H1 (cell line): ENCODE measurements around the gene ANKRD60. TPM values are rescaled to one million over a fixed set of nuclear protein-coding genes. Genes with fewer than 3 reads are reported as not detected.
A peak's percentile ranks its signal among the peaks of the same experiment; 100 is the strongest.

ENCODE experiments used
- CHD1 ChIP-seq: IDR thresholded peaks from 2 replicates; pipeline ENCODE4 v1.6.1; 2012; ENCODE audit warnings: low read depth, low read length, improper control_type of control experiment
- EP300 ChIP-seq, 2 experiments: IDR thresholded peaks; 1 replicate in 1 of 2; 2 replicates in 1 of 2; pipeline ENCODE4 v1.6.1; 2011 to 2012; ENCODE audit warnings: low read depth in 2 of 2, low read length in 2 of 2, mild to moderate bottlenecking in 2 of 2, borderline replicate concordance in 1 of 2, inconsistent platforms in 1 of 2, moderate library complexity in 1 of 2
- EZH2 ChIP-seq: fragments of 200-600 bp; sonication (generic); IDR thresholded peaks from 2 replicates; pipeline ENCODE4 v1.7.1; 2012; ENCODE audit warnings: low read depth, mild to moderate bottlenecking, moderate library complexity, low read length, inconsistent platforms; ENCODE audit not compliant: severe bottlenecking
- FOSL1 ChIP-seq: IDR thresholded peaks from 2 replicates; pipeline ENCODE4 v1.6.1; 2011; ENCODE audit warnings: mild to moderate bottlenecking, low read depth, low read length, moderate library complexity; ENCODE audit not compliant: insufficient read depth
- GTF2F1 ChIP-seq: IDR thresholded peaks from 2 replicates; pipeline ENCODE4 v1.6.1; 2012; ENCODE audit warnings: low read depth, low read length, improper control_type of control experiment, borderline replicate concordance
- JUN ChIP-seq: IDR thresholded peaks from 2 replicates; pipeline ENCODE4 v1.6.1; 2011; ENCODE audit warnings: low read depth, mild to moderate bottlenecking, improper control_type of control experiment, low read length
- KDM1A ChIP-seq: fragments of 200-600, 300-600 bp; sonication (generic); IDR thresholded peaks from 2 replicates; pipeline ENCODE4 v1.7.1; 2016; ENCODE audit warnings: mild to moderate bottlenecking, low read length, borderline replicate concordance
- KDM5A ChIP-seq: fragments of 200-600 bp; IDR thresholded peaks from 2 replicates; pipeline ENCODE4 v1.7.1; 2012; ENCODE audit warnings: mild to moderate bottlenecking, low read length, inconsistent platforms, mixed read lengths
- MAFK ChIP-seq: IDR thresholded peaks from 2 replicates; pipeline ENCODE4 v1.6.1; 2012; ENCODE audit warnings: low read depth, mild to moderate bottlenecking, improper control_type of control experiment, low read length
- NANOG ChIP-seq: IDR thresholded peaks from 2 replicates; pipeline ENCODE4 v1.6.1; 2011; ENCODE audit warnings: low read length, low read depth, mild to moderate bottlenecking, inconsistent platforms; ENCODE audit not compliant: insufficient read depth, poor library complexity, severe bottlenecking
- POLR2A ChIP-seq, 2 experiments: IDR thresholded peaks; 1 replicate in 1 of 2; 2 replicates in 1 of 2; pipeline ENCODE4 v1.6.1; 2011; ENCODE audit warnings: low read depth in 2 of 2, low read length in 2 of 2, mild to moderate bottlenecking in 2 of 2; ENCODE audit errors: control extremely low read depth in 1 of 2
- SAP30 ChIP-seq: fragments of 300-600 bp; sonication (generic); IDR thresholded peaks from 2 replicates; pipeline ENCODE4 v1.7.1; 2012; ENCODE audit warnings: low read length, moderate library complexity, mild to moderate bottlenecking, inconsistent platforms; ENCODE audit not compliant: insufficient read depth, insufficient replicate concordance
- SIN3A ChIP-seq, 2 experiments: IDR thresholded peaks in 1 of 2; conservative IDR thresholded peaks in 1 of 2; 2 replicates each; pipeline ENCODE4 v1.6.1; 2011 to 2012; ENCODE audit warnings: low read length in 2 of 2, improper control_type of control experiment in 1 of 2, low read depth in 1 of 2, mild to moderate bottlenecking in 1 of 2
- SIX5 ChIP-seq: IDR thresholded peaks from 2 replicates; pipeline ENCODE4 v1.6.1; 2011; ENCODE audit warnings: mild to moderate bottlenecking, low read depth, low read length
- SP1 ChIP-seq: IDR thresholded peaks from 2 replicates; pipeline ENCODE4 v1.6.1; 2011; ENCODE audit warnings: low read depth, low read length
- SP2 ChIP-seq: IDR thresholded peaks from 2 replicates; pipeline ENCODE4 v1.6.1; 2012; ENCODE audit warnings: mild to moderate bottlenecking, low read length, inconsistent platforms
- SUZ12 ChIP-seq: fragments of 200-600 bp; sonication (generic); IDR thresholded peaks from 2 replicates; pipeline ENCODE4 v1.6.1; 2012; ENCODE audit warnings: mild to moderate bottlenecking, inconsistent platforms, low read length, moderate library complexity, mixed read lengths
- TBP ChIP-seq: IDR thresholded peaks from 2 replicates; pipeline ENCODE4 v1.6.1; 2011; ENCODE audit warnings: low read depth, low read length, improper control_type of control experiment
- TEAD4 ChIP-seq: IDR thresholded peaks from 2 replicates; pipeline ENCODE4 v1.6.1; 2012; ENCODE audit warnings: low read depth, low read length, inconsistent platforms, mixed read lengths
- USF2 ChIP-seq: IDR thresholded peaks from 2 replicates; pipeline ENCODE4 v1.6.1; 2011; ENCODE audit warnings: low read length, improper control_type of control experiment
- polyA plus RNA-seq, 7 experiments: library from polyadenylated mRNA; depleted of rRNA in 3 of 7; stranded (reverse) in 5 of 7; unstranded in 2 of 7; fragments of >200 nt in 5 of 7; fragments of 200-250 nt in 2 of 7; gene quantifications; 1 replicate in 5 of 7; 2 replicates in 1 of 7; 4 replicates in 1 of 7; pipeline versions ENCODE4 v1.2.1 to v1.2.3, GENCODE V29; 2011 to 2013; ENCODE audit warnings: missing spikeins in 2 of 7, mixed read lengths in 2 of 7
- total RNA-seq: library from RNA; stranded (reverse); fragmentation: NEBNext Ultra II Directional; extraction: Animal tissue kit (Norgen Biotek cat#: 25700); gene quantifications from 2 replicates; pipeline ENCODE4 v1.2.1, GENCODE V29; 2021
- TF ChIP-seq, protein P1 (sequence below): IDR thresholded peaks from 2 replicates; pipeline ENCODE4 v1.6.1; 2012; ENCODE audit warnings: inconsistent platforms
- TF ChIP-seq, protein P2 (sequence below): IDR thresholded peaks from 2 replicates; pipeline ENCODE4 v1.6.1; 2012; ENCODE audit warnings: low read length, inconsistent platforms

ANKRD60 gene
- total and polyA plus RNA-seq, 2 of the 8 experiments (the other 6 are each of a cell fraction or from before 2014, with no cell fraction given) = not detected

GRCh38 chr20:58229198-58229798 lies 845 bp upstream of the ANKRD60 start (continued):
- TF ChIP-seq SUZ12 = no peak
- TF ChIP-seq TBP = peak; percentile 47; the same call in 1 of the 2 replicates
- peak in 1 of 2 experiments; percentile 14; a peak in 1 of 3 replicates for TF ChIP-seq EP300 (IDR thresholded peaks at IDR 0.05; ENCODE audit: borderline replicate concordance in 1 of 2, low read depth in 2 of 2, low read length in 2 of 2)
- TF ChIP-seq SP1 = peak; percentile 62; the same call in 1 of the 2 replicates
- TF ChIP-seq FOSL1 = no peak
- TF ChIP-seq KDM5A = no peak
- TF ChIP-seq SIN3A (conservative IDR thresholded peaks at IDR 0.05 in 1 of 2, IDR thresholded peaks at IDR 0.05 in 1 of 2; ENCODE audit: low read depth in 1 of 2, low read length in 2 of 2) = no peak; a peak in 1 of 4 replicates
- TF ChIP-seq MAFK = no peak
- peak; percentile 80 for TF ChIP-seq NANOG
- TF ChIP-seq KDM1A = no peak
- no peak for TF ChIP-seq EZH2
- TF ChIP-seq POLR2A (IDR thresholded peaks at IDR 0.05; ENCODE audit: control extremely low read depth in 1 of 2, low read depth in 2 of 2, low read length in 2 of 2) = peak; percentile 73 to 87
- TF ChIP-seq TEAD4 = no peak
- TF ChIP-seq SIX5 = no peak
- no peak for TF ChIP-seq JUN
- TF ChIP-seq, protein P1, sequence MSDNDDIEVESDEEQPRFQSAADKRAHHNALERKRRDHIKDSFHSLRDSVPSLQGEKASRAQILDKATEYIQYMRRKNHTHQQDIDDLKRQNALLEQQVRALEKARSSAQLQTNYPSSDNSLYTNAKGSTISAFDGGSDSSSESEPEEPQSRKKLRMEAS = no peak
- no peak for TF ChIP-seq USF2
- no peak for TF ChIP-seq SAP30
- TF ChIP-seq GTF2F1 = no peak
- no peak; the same call in 1 of the 2 replicates for TF ChIP-seq CHD1
- TF ChIP-seq, protein P2, sequence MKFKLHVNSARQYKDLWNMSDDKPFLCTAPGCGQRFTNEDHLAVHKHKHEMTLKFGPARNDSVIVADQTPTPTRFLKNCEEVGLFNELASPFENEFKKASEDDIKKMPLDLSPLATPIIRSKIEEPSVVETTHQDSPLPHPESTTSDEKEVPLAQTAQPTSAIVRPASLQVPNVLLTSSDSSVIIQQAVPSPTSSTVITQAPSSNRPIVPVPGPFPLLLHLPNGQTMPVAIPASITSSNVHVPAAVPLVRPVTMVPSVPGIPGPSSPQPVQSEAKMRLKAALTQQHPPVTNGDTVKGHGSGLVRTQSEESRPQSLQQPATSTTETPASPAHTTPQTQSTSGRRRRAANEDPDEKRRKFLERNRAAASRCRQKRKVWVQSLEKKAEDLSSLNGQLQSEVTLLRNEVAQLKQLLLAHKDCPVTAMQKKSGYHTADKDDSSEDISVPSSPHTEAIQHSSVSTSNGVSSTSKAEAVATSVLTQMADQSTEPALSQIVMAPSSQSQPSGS = no peak
- no peak for TF ChIP-seq SP2
